ENCODE data around the gene TNIK. TPM values are rescaled to one million over a fixed set of nuclear protein-coding genes. Genes with fewer than 3 reads are reported as not detected.

The TNIK gene
- total and polyA plus RNA-seq, 2 of the 13 experiments (the other 11 are each of a cell fraction or from before 2014, with no cell fraction given), result 0.15 to 0.22 TPM

- TF ChIP-seq TFE3 (CRISPR knock-in tag; IDR thresholded peaks at IDR 0.05) (no peak), ZNF143 (CRISPR knock-in tag; IDR thresholded peaks at IDR 0.05) (no peak), ZNF710 (CRISPR knock-in tag; IDR thresholded peaks at IDR 0.05; ENCODE audit: borderline replicate concordance) (no peak), USF2 (IDR thresholded peaks at IDR 0.05; ENCODE audit: low read depth, low read length) (no peak), USF2 (CRISPR knock-in tag; IDR thresholded peaks at IDR 0.05; ENCODE audit: borderline replicate concordance) (no peak), CENPT (CRISPR knock-in tag; IDR thresholded peaks at IDR 0.05; ENCODE audit: low read depth) (no peak), PATZ1 (CRISPR knock-in tag; IDR thresholded peaks at IDR 0.05) (peak; percentile 71), ZNF446 (CRISPR knock-in tag; IDR thresholded peaks at IDR 0.05) (no peak), TBP (CRISPR knock-in tag; IDR thresholded peaks at IDR 0.05) (no peak), SYNCRIP (IDR thresholded peaks at IDR 0.05; ENCODE audit: insufficient read depth, low read depth, low read length) (no peak), ZNF691 (CRISPR knock-in tag; IDR thresholded peaks at IDR 0.05; ENCODE audit: borderline replicate concordance, low read depth) (0 out of 2 replicates have a peak, but pooled peaks have one; percentile 28), ZNF407 (CRISPR knock-in tag; IDR thresholded peaks at IDR 0.05; ENCODE audit: not compliant biosample characterization) (no peak)
Measured at GRCh38 chr3:171157286-171157685, 302.9 kb downstream of the TNIK start (continued).

All from HepG2 (cell line).